Measurements from ENCODE around the gene WDR13. TPM values are rescaled to one million over a fixed set of nuclear protein-coding genes. Genes with fewer than 3 reads are reported as not detected.
A peak's percentile ranks its signal among the peaks of the same experiment; 100 is the strongest.

WDR13 gene
- total RNA-seq, 4 donors from 2014 or later: 95.1 to 218 (median 107) TPM

DNA sequence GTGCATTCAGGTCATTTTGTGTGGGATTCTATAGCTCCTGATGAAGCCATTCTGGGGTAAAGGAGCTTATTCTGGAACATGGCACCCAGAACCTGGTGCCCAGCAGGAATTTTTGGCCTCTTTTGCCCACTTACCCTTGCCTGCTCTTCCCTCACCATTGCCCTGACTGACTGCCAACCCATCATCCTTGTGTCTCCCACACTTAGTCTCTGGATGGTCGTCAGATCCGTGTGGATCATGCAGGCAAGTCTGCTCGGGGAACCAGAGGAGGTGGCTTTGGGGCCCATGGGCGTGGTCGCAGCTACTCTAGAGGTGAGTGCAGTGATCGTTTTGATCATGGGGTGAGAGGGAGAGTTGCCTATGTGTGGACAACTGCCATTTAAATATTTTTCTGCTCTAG is 21.2 kb upstream of the WDR13 start:
- Histone ChIP-seq H3K36me3 (peaks cover 0 to 36% (median 0%) of the 10 kb centered on the region in 3 donors), H3K27ac (peak overlapping the region in 3 of 4 donors; percentile 93 to 100 (median 98)), H3K27me3 (no peaks in the 10 kb centered on the region), H3K4me3 (peak overlapping the region in 3 of 4 donors; percentile 62 to 84 (median 77)), H3K9me3 (no peaks in the 10 kb centered on the region), H3K4me1 (peaks cover 0 to 14% (median 7%) of the 10 kb centered on the region in 4 donors)
- DNase-seq: no peak
- no peak for TF ChIP-seq POLR2A (IDR thresholded peaks at IDR 0.05)
- TF ChIP-seq, protein P1, sequence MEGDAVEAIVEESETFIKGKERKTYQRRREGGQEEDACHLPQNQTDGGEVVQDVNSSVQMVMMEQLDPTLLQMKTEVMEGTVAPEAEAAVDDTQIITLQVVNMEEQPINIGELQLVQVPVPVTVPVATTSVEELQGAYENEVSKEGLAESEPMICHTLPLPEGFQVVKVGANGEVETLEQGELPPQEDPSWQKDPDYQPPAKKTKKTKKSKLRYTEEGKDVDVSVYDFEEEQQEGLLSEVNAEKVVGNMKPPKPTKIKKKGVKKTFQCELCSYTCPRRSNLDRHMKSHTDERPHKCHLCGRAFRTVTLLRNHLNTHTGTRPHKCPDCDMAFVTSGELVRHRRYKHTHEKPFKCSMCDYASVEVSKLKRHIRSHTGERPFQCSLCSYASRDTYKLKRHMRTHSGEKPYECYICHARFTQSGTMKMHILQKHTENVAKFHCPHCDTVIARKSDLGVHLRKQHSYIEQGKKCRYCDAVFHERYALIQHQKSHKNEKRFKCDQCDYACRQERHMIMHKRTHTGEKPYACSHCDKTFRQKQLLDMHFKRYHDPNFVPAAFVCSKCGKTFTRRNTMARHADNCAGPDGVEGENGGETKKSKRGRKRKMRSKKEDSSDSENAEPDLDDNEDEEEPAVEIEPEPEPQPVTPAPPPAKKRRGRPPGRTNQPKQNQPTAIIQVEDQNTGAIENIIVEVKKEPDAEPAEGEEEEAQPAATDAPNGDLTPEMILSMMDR (IDR thresholded peaks at IDR 0.05): no peak

DNA sequence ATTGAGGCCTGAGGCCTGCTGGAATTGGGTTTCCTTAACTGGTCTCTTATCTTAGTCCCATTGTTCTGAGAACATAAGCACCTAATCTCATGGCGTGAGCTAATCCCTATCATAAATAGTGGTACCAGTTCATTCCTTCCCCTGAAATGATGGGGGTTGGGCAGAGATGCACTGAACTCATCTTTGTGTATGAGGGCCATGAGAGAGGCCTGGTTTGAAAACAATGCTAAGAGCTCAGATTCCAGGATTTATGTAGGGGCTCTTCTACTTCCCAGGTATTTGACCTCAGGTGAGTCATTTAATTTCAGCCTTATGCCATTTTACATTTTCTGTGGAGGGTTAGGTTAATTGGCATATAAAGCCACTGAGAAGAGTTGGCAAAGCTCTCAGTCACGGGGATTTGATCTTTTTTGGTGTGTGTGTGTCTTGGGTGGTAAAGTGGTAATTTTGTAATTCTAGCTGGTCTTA is 18.6 kb upstream of the WDR13 start:
- no peak overlapping the region for H3K4me3 ChIP-seq
- TF ChIP-seq, protein P1 (IDR thresholded peaks at IDR 0.05): no peak
- TF ChIP-seq POLR2A (IDR thresholded peaks at IDR 0.05): no peak
- H3K4me1 ChIP-seq: peaks cover 0 to 14% (median 7%) of the 10 kb centered on the region in 4 donors
- H3K36me3 ChIP-seq: peaks cover 0 to 36% (median 0%) of the 10 kb centered on the region in 3 donors
- DNase-seq: no peak
- H3K9me3 ChIP-seq: no peaks in the 10 kb centered on the region
- no peaks in the 10 kb centered on the region for H3K27me3 ChIP-seq
- no peak overlapping the region for H3K27ac ChIP-seq

DNA sequence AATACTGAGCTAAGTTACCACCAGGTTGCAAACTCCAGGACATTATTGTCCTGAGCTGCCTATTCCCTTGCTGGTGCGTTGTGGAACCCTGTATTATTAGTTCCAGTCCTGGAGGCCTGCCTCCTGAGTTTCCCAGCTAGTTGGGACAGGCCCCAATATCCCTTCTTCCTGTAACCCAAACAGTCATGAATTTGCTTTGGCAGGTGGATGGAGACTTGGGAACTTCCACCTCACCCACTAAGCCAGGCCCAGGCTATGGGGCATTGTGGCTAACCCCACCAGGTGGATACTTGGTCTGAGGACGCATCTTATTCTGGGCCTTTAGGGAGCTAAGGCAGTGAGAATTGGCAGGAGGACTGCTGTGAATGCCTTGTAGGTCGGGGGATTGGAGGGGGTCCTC is 18.0 kb upstream of the WDR13 start:
- H3K36me3 ChIP-seq: peaks cover 0 to 36% (median 0%) of the 10 kb centered on the region in 3 donors
- TF ChIP-seq POLR2A (IDR thresholded peaks at IDR 0.05): no peak
- no peak for DNase-seq
- H3K27me3 ChIP-seq: no peaks in the 10 kb centered on the region
- H3K27ac ChIP-seq: no peak overlapping the region
- H3K9me3 ChIP-seq: no peaks in the 10 kb centered on the region
- peaks cover 0 to 14% (median 7%) of the 10 kb centered on the region in 4 donors for H3K4me1 ChIP-seq
- no peak overlapping the region for H3K4me3 ChIP-seq

DNA sequence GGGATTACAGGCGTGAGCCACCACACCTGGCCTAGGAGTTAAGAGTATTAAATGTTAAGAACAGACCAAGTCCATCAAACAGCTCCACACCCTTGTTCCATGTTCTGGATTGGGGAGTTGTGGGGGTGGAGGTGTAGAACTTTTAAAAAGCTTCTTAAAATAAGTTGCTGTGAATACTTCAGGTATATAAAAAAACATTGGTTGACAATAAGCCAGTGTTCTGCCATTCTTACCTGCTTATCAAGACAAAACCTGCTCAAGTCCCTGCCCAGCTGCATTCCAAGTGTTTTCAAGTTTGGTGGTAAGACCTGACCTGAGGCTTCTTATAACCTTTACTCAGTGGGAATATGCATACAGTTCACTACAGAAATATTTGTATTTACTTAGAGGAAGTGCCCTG is 16.6 kb upstream of the WDR13 start:
- DNase-seq: no peak
- TF ChIP-seq, protein P1 (IDR thresholded peaks at IDR 0.05): no peak
- no peak for TF ChIP-seq POLR2A (IDR thresholded peaks at IDR 0.05)
- Histone ChIP-seq H3K4me1 (peaks cover 0 to 9% (median 3%) of the 10 kb centered on the region in 4 donors), H3K27me3 (no peaks in the 10 kb centered on the region), H3K36me3 (peaks cover 0 to 29% (median 0%) of the 10 kb centered on the region in 3 donors), H3K27ac (no peak overlapping the region), H3K4me3 (no peak overlapping the region), H3K9me3 (no peaks in the 10 kb centered on the region)

DNA sequence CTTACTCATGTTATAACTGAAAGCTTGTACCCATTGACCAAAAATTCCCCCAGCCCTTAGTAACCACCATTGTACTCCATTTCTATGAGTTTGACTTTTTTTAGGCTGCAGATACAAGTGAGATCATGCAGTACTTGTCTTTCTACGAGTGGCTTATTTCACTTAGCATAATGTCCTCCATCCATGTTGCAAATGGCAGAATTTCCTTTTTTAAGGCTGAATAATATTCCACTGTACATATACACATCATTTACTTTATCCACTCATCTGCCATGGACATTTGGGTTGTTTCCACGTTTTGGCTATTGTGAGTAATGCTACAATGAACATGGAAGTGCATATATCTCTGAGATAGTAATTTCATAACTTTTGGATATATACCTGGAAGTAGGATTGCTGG is 12.6 kb upstream of the WDR13 start:
- no peak overlapping the region for H3K27ac ChIP-seq
- no peaks in the 10 kb centered on the region for H3K9me3 ChIP-seq
- H3K36me3 ChIP-seq: no peaks in the 10 kb centered on the region
- DNase-seq: no peak
- no peak for TF ChIP-seq POLR2A (IDR thresholded peaks at IDR 0.05)
- TF ChIP-seq, protein P1 (IDR thresholded peaks at IDR 0.05): no peak
- H3K4me1 ChIP-seq: no peaks in the 10 kb centered on the region
- no peak overlapping the region for H3K4me3 ChIP-seq
- no peaks in the 10 kb centered on the region for H3K27me3 ChIP-seq

DNA sequence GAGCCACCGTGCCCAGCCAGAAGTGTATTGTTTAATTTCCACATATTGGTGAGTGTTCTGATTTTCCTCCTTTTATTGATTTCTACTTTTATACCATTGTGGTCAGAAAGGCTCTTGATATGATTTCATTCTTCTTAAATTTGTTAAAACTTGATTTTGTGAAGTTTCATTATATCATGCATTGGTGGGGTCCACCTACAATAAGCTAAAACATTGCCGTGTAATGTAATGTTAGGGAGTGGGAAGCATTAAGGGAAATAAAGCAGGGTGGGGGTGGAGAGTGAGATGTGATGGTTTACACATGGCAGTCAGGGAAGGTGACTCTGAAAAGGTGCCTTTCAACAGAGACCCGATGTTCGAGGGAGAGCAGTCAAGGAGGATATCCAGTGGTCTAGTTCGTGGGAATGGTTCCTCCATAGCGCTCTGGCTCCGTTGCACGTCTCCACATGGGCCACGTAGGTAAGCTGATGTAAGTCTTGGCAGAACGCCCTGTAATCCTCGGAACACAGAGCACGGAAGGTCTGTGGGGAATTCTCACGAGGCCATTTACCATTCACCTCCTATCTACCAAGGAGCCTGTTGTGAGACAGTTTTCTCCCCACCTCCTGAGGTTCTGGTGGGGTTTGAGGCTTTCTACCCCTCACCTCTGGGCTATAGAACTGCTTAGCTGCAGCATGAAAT is 7.7 kb upstream of the WDR13 start:
- no peaks in the 10 kb centered on the region for H3K27me3 ChIP-seq
- DNase-seq: no peak
- H3K9me3 ChIP-seq: no peaks in the 10 kb centered on the region
- TF ChIP-seq POLR2A (IDR thresholded peaks at IDR 0.05): no peak
- TF ChIP-seq, protein P1 (IDR thresholded peaks at IDR 0.05): no peak
- H3K4me1 ChIP-seq: no peaks in the 10 kb centered on the region
- no peak overlapping the region for H3K4me3 ChIP-seq
- H3K27ac ChIP-seq: no peak overlapping the region
- H3K36me3 ChIP-seq: no peaks in the 10 kb centered on the region
